Stimulated activated CD8-positive, alpha-beta memory T cell treated with anti-CD3 and anti-CD28 coated beads, Interleukin-7, amount 100 ng/mL, for 24 hours (primary cell): ENCODE data around the gene PHACTR2.
"Not testable (repeated sequence)": the region's sequence is repeated elsewhere in the genome, so short reads cannot be mapped to it uniquely, and the experiment has no call there.

Source experiments
- DNase-seq: peaks from one replicate; pipeline ENCODE4 v3.0.0-alpha.2; 2020; ENCODE audit warnings: low read depth

The PHACTR2 gene

DNA sequence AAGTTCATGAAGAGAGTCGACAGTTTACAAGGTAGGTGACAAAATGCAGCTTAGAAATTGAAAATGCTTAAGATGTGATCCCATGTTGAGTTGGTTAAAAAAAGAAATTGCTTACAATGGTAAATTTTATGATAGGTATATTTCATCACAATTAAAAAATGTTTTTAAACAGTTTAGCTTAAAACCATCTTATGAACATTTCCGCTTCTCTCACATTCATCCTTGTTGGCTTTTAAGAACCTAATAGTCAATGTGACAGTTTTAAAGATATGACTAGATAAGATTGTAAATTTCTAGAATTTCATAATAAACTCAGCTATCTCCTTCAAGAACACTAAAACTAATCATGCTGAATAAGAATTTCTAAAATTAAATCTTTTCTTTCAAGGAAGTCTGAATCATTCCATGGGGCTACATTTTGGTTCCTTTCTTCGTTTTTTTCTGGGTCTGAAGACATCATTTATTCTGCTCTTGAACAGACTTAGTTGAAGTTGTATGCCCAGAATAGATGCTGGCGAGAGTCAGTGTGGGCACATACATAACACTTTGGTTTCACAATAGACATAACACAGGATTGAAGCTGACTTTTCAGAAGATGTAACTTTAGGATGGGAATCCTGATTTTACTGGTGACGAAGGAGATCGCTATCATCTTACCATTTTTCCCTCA, 129.5 kb downstream of the PHACTR2 start:
- DNase-seq = no peak

- DNase-seq = no peak
Measured at GRCh38 chr6:143810745-143811144, 133.0 kb downstream of the PHACTR2 start.

- DNase-seq = no peak
Measured at GRCh38 chr6:143811501-143812157, 133.9 kb downstream of the PHACTR2 start.

DNA sequence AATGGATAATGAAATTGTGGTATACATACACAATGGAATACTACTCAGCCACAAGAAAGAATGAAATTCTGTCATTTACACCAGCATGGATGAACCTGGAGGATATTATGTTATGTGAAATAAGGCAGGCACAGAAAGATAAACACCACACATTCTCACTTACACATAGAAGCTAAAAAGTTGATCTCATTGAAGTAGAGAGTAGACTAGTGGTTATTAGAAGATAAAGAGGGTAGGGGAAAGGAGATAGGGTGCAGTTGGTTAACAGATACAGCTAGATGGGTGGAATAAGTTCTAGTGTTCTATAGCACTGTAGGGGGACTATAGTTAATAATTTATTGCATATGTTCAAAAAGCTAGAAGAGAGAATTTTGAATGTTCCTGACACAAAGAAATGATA, 139.9 kb downstream of the PHACTR2 start:
- DNase-seq = no peak

- no peak for DNase-seq
Measured at GRCh38 chr6:143821359-143821758, 143.6 kb downstream of the PHACTR2 start.

DNA sequence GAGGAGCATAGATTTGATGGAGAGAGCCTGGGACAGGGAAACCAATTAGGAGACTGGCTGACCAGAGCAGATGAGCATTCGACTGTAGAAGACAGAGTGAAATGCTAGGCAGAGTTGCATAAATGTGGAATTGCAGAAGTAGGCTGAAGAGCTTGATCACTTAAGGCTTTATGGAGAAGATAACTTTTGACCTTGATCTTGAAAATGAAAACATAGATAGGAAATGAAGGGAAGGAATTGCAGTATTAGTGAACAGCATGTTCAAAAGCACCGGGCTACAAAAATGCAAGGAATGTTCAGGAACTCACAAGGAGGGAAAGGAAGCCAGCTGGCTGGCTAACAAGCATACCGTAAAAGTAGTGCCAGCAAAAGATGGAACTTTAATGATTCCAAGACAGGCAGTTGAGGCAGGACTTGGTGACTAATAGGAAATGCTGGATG, 144.8 kb downstream of the PHACTR2 start:
- no peak for DNase-seq

- DNase-seq = no peak
Measured at GRCh38 chr6:143823548-143823947, 145.8 kb downstream of the PHACTR2 start.

GRCh38 chr6:143828572-143828971, 150.8 kb downstream of the PHACTR2 start:
- DNase-seq = no peak

DNA sequence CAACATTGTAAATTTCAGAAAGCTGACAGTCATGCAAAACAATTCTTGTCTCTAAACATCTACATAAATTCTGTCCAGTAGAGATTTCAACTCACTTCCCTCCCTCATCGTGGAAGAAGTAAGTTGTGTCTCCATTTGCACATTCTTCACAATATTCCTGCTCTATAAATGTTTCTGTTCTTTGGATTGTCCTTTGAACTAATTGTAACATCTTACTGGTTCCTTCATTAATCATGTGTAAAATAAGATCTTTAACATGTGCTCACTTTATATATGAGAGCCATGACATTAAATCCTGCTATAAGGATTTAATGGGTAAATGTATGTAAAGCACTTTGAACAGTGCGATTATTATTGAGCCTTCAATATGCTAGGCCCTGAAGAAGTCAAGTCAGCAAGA, 158.4 kb downstream of the PHACTR2 start:
- DNase-seq = no peak

DNA sequence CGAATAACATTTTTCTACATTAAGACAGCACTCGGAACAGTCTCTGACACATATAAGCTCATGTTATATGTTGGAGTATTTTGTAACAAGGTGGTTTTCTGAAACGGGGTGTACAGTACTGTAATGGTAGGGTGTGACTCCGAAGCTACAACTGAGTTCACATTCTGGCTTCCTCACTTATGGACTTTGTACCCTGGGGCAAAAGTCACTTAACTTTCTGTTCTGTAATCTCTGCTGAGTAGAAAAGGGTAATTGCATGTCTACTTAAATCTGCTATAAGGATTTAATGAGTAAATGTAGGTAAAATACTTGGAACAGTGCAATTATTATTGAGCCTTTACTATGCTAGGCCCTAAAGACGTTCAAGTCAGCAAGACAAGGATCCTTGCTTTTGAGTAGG, 160.6 kb downstream of the PHACTR2 start:
- no peak for DNase-seq

- no peak for DNase-seq
Measured at GRCh38 chr6:143839196-143839595, 161.4 kb downstream of the PHACTR2 start.

- DNase-seq = no peak
Measured at GRCh38 chr6:143840595-143841265, 163.0 kb downstream of the PHACTR2 start.

- no peak for DNase-seq
Measured at GRCh38 chr6:143842461-143842901, 164.7 kb downstream of the PHACTR2 start.

- DNase-seq = peak; percentile 86
Measured at GRCh38 chr6:143842902-143843676, 165.3 kb downstream of the PHACTR2 start, which contains the start of gene LTV1. Gene LTV1, plus strand, starts transcription at chr6:143843338. Its CDS starts 140 bp downstream, at chr6:143843478.

GRCh38 chr6:143843677-143843999, 165.9 kb downstream of the PHACTR2 start:
- DNase-seq = no peak

DNA sequence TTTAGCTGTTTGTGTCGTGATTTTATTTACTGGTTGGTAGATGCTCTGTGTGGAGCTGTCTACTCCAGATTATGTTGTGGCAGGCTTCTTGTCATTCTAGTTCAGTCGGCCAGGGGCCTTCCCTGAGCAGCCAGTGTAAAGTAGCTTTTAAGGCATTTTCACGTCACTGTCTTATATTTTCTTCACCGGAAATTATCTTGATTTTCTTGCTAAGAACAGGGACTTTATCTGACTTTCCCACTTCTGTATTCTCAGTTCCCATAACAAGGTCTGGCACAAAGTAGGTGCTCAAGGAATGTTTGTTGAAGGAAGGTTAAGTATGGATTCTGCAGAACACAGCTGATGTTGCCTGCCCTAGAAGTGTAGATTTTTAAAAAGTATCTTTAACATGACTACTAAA, 166.2 kb downstream of the PHACTR2 start:
- no peak for DNase-seq

DNA sequence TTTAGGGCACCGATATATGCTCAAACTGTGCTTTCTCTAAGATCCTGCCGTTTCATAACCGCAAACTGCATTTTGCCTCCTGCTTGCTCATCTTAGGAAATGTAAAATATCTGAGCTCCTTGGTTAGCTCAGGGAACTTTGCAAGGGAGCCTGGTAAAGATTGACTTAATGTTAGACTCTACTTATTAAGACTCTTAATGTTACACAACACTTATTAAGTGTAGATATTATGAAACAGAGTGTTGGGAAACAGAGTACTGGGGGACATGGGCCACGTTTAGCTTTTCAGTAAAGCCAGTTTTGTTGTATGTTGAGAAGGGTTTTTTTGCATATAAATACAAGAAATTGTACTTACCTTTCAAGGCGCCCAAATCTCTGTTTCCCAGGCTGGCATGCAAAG, 167.3 kb downstream of the PHACTR2 start:
- DNase-seq = no peak

DNA sequence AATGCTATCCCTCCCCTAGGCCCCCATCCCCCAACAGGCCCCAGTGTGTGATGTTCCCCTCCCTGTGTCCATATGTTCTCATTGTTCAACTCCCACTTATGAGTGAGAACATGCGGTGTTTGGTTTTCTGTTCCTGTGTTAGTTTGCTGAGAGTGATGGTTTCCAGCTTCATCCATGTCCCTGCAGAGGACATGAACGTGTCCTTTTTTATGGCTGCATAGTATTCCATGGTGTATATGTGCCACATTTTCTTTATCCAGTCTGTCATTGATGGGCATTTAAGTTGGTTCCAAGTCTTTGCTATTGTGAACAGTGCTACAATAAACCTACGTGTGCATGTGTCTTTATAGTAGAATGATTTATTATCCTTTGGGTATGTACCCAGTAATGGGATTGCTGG, 173.9 kb downstream of the PHACTR2 start:
- not testable (repeated sequence) for DNase-seq

- DNase-seq = not testable (repeated sequence)
Measured at GRCh38 chr6:143855057-143855456, 177.3 kb downstream of the PHACTR2 start.

GRCh38 chr6:143856762-143857161, 179.0 kb downstream of the PHACTR2 start:
- DNase-seq = not testable (repeated sequence)

DNA sequence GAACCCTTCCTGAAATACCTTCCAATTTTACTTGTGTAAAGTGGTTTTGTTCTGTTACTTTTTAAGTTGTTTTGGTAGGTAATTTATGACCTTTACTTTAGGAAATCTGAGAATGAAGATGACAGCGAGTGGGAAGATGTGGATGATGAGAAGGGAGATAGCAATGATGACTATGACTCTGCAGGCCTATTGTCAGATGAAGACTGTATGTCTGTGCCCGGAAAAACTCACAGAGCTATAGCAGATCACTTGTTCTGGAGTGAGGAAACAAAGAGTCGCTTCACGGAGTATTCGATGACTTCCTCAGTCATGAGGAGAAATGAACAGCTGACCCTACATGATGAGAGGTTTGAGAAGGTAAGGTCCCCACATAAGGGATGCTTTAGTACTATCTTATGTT, 179.9 kb downstream of the PHACTR2 start:
- DNase-seq = no peak

DNA sequence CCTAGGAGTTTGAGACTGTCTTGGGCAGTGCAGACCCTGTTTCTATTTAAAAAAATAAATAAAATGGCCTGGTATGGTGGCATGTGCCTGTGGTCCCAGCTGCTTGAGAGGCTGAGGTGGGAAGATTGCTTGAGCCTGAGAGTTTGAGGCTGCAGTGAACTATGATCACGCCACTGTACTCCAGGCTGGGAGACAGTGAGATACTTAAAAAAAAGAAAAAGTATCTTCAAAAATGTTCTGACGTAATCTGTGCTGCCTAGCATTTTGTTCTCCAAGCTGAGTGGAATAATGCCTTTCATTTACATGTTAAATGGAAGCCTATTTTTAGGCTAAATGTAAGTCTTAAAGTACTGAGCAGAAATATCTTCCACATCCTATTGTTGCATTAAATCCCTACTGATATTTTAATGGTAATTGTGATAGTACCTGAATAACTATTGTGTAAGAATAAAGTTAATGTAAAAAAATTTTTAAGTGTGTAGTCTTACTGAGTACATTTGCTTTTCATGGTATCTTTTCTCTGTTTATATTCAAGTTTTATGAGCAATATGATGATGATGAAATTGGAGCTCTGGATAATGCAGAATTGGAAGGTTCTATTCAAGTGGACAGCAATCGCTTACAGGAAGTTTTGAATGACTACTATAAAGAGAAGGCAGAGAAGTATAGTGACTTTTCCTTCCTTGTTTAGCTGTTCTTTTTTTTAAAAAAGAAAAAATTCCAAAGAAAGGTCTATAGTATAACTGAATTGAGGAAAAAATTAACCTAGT, 182.3 kb downstream of the PHACTR2 start:
- no peak for DNase-seq
